GM23248 (cell line): ENCODE data around the gene PMFBP1. TPM values are rescaled to one million over a fixed set of nuclear protein-coding genes. Genes with fewer than 3 reads are reported as not detected.

Experiments
- DNase-seq: peaks from one replicate; pipeline ENCODE4 v3.0.0-alpha.2; 2015
- H2AFZ ChIP-seq: fragments of 200-600 bp; sonication (generic); 2 replicates; pipeline ENCODE4 v1.6.1; 2016; ENCODE audit warnings: antibody characterized with exemption
- H3F3A ChIP-seq: fragments of 200-600 bp; sonication (generic); 2 replicates; pipeline ENCODE4 v1.6.1; 2016; ENCODE audit warnings: mild to moderate bottlenecking, antibody characterized with exemption, mixed run types; ENCODE audit not compliant: insufficient read depth
- H3K27ac ChIP-seq: fragments of 200-600 bp; sonication (generic); 2 replicates; pipeline ENCODE4 v1.5.1; 2016; ENCODE audit warnings: mild to moderate bottlenecking
- H3K27me3 ChIP-seq: fragments of 200-600 bp; sonication (generic); replicated peaks from 2 replicates; pipeline ENCODE4 v1.6.1; 2016; ENCODE audit warnings: mild to moderate bottlenecking; ENCODE audit not compliant: insufficient read depth
- H3K36me3 ChIP-seq: fragments of 200-600 bp; sonication (generic); 2 replicates; pipeline ENCODE4 v1.6.1; 2016; ENCODE audit warnings: low read depth, mild to moderate bottlenecking
- H3K4me1 ChIP-seq: fragments of 200-600 bp; sonication (generic); 2 replicates; pipeline ENCODE4 v1.6.1; 2016; ENCODE audit warnings: mild to moderate bottlenecking; ENCODE audit not compliant: insufficient read depth
- H3K4me2 ChIP-seq: fragments of 200-600 bp; sonication (generic); one replicate; pipeline ENCODE4 v1.6.1; 2016; ENCODE audit warnings: mild to moderate bottlenecking; ENCODE audit not compliant: unreplicated experiment
- H3K4me3 ChIP-seq: fragments of 200-600 bp; sonication (generic); 2 replicates; pipeline ENCODE4 v1.5.1; 2016; ENCODE audit warnings: mild to moderate bottlenecking
- H3K79me2 ChIP-seq: fragments of 200-600 bp; sonication (generic); 2 replicates; pipeline ENCODE4 v1.6.1; 2016; ENCODE audit warnings: mild to moderate bottlenecking; ENCODE audit not compliant: insufficient read depth
- H3K9ac ChIP-seq: fragments of 200-600 bp; sonication (generic); 2 replicates; pipeline ENCODE4 v1.6.1; 2016; ENCODE audit warnings: mild to moderate bottlenecking
- H3K9me2 ChIP-seq: fragments of 200-600 bp; sonication (generic); 2 replicates; pipeline ENCODE4 v1.6.1; 2016; ENCODE audit warnings: mixed run types, mild to moderate bottlenecking, moderate library complexity; ENCODE audit not compliant: insufficient read depth
- H3K9me3 ChIP-seq: fragments of 200-600 bp; sonication (generic); one replicate; pipeline ENCODE4 v1.6.1; 2017; ENCODE audit warnings: low read depth
- H4K20me1 ChIP-seq: fragments of 200-600 bp; sonication (generic); 2 replicates; pipeline ENCODE4 v1.6.0; 2016; ENCODE audit not compliant: insufficient read depth
- EZH2 ChIP-seq: fragments of 200-600 bp; sonication (generic); IDR thresholded peaks from 2 replicates; pipeline ENCODE4 v1.6.1; 2018; ENCODE audit warnings: antibody characterized with exemption, mild to moderate bottlenecking; ENCODE audit not compliant: insufficient read depth, poor library complexity, severe bottlenecking
- EZH2phosphoT487 ChIP-seq: fragments of 200-600 bp; sonication (generic); IDR thresholded peaks from 2 replicates; pipeline ENCODE4 v1.6.1; 2018; ENCODE audit warnings: antibody characterized with exemption, moderate library complexity, mild to moderate bottlenecking, low read depth; ENCODE audit not compliant: insufficient read depth
- WGBS, 2 experiments: methylation state at CpG; one replicate each; pipeline ENCODE4 v1.1.6; 2015 to 2017; ENCODE audit warnings: low lambda C conversion rate in 2 of 2, low coverage in 1 of 2; ENCODE audit errors: missing lambda C conversion rate in 2 of 2; 5-methylcytosine and 5-hydroxymethylcytosine counted together
- in situ Hi-C: fragments of 300-500 bp; cut with MboI; formaldehyde crosslinking; loops from 2 replicates; pipeline ENCODE4 v1.15.0; 2020
- polyA plus RNA-seq: library from polyadenylated mRNA; unstranded; fragments of >200 nt; fragmentation: Nextera tagmentation; extraction: Ambion mirVana; gene quantifications from 2 replicates; pipeline ENCODE4 v1.2.1, GENCODE V29; 2016
- total RNA-seq: library from RNA; depleted of rRNA; stranded (reverse); fragments of >200 nt; shearing (Covaris generic); gene quantifications from 2 replicates; pipeline ENCODE4 v1.2.3, GENCODE V29; 2014

Gene PMFBP1
- total and polyA plus RNA-seq, 2 experiments from 2014 or later = not detected

GRCh38 chr16:72210072-72210471, 38.1 kb upstream of the PMFBP1 start:
- no peaks in the 10 kb centered on the region for H3K9me2 ChIP-seq
- no peaks in the 10 kb centered on the region for H3K79me2 ChIP-seq
- H3K9ac ChIP-seq = no peak overlapping the region
- H3K4me3 ChIP-seq = no peak overlapping the region
- in situ Hi-C loops = no loop called here
- no peak overlapping the region for H3K27ac ChIP-seq
- no peaks in the 10 kb centered on the region for H3K4me1 ChIP-seq
- no peak for DNase-seq
- H3K27me3 ChIP-seq = no peaks in the 10 kb centered on the region
- no peak overlapping the region for H2AFZ ChIP-seq
- no peaks in the 10 kb centered on the region for H3K9me3 ChIP-seq
- H4K20me1 ChIP-seq = no peaks in the 10 kb centered on the region
- H3F3A ChIP-seq = no peaks in the 10 kb centered on the region
- 96 to 97% methylated on average over 3 of the region's 3 CpGs for WGBS, 2 experiments
- no peaks in the 10 kb centered on the region for H3K36me3 ChIP-seq
- no peak for TF ChIP-seq EZH2phosphoT487
- no peak for TF ChIP-seq EZH2
- no peak overlapping the region for H3K4me2 ChIP-seq

GRCh38 chr16:72206299-72206698, 34.3 kb upstream of the PMFBP1 start:
- Histone ChIP-seq H3K4me2 (no peak overlapping the region), H3K27me3 (no peaks in the 10 kb centered on the region), H3K27ac (no peak overlapping the region), H4K20me1 (no peaks in the 10 kb centered on the region), H3K79me2 (no peaks in the 10 kb centered on the region), H3K9me3 (no peaks in the 10 kb centered on the region), H3K9me2 (no peaks in the 10 kb centered on the region), H3K36me3 (no peaks in the 10 kb centered on the region), H3K4me3 (no peak overlapping the region), H3K9ac (no peak overlapping the region), H2AFZ (no peak overlapping the region), H3K4me1 (peaks cover 8% of the 10 kb centered on the region; the same call in 1 of the 2 replicates), H3F3A (peaks cover 4% of the 10 kb centered on the region; the same call in 1 of the 2 replicates)
- no peak for DNase-seq
- 71 to 82% methylated on average over 3 of the region's 3 CpGs for WGBS, 2 experiments
- in situ Hi-C loops = no loop called here
- TF ChIP-seq EZH2 = no peak
- TF ChIP-seq EZH2phosphoT487 = no peak

DNA sequence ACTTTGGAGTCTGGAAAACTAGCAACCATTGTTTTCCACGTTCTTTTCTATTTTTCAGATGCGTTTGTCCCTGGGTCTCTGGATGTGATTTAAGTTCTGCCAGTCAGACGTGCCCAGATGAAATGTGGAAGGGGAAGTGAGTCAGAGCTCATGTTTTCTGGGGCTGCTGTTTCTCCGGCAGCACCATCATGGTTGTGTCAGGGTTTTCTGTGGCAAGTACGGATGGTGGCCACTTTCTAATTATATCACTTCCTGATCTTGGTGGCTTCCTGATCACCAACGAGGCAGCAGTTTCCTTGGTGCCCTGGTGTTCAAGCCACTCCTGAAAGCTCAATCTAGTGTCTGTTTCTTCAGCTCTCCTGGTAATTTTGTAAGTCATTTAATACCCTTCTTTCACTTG, 31.4 kb upstream of the PMFBP1 start:
- H3F3A ChIP-seq = peaks cover 4% of the 10 kb centered on the region; the same call in 1 of the 2 replicates
- in situ Hi-C loops = no loop called here
- WGBS, 2 experiments = 10 to 12% methylated on average over 6 of the region's 6 CpGs
- no peaks in the 10 kb centered on the region for H3K9me2 ChIP-seq
- peak overlapping the region; percentile 3; the same call in 1 of the 2 replicates for H3K4me3 ChIP-seq
- no peaks in the 10 kb centered on the region for H3K27me3 ChIP-seq
- peak; percentile 55 for DNase-seq
- no peaks in the 10 kb centered on the region for H4K20me1 ChIP-seq
- no peak overlapping the region for H3K27ac ChIP-seq
- peaks cover 9% of the 10 kb centered on the region; the same call in 1 of the 2 replicates for H3K4me1 ChIP-seq
- no peak overlapping the region for H3K4me2 ChIP-seq
- peak overlapping the region; percentile 40 for H2AFZ ChIP-seq
- H3K9me3 ChIP-seq = no peaks in the 10 kb centered on the region
- H3K9ac ChIP-seq = no peak overlapping the region
- TF ChIP-seq EZH2phosphoT487 (no peak), EZH2 (no peak)
- no peaks in the 10 kb centered on the region for H3K36me3 ChIP-seq
- H3K79me2 ChIP-seq = no peaks in the 10 kb centered on the region

DNA sequence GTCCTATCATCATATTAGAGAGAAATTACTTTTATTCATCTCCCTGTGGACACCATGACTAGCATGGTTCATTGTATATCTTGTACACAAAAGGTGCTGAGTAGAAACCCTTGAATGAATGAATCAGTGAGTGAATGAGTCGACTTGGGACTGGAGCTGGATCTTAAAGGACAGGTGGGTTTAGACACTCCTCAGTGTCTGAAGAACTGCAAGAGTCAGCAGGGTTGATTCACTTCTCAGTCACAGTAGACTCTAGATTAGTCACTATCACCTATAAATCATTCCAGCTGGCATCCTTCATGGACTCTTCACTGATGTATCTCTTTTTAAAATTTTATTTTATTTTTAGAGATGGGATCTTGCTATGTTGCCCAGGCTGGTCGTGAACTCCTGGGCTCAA, 30.1 kb upstream of the PMFBP1 start:
- no peak overlapping the region for H2AFZ ChIP-seq
- no peak overlapping the region for H3K4me2 ChIP-seq
- no peak overlapping the region for H3K4me3 ChIP-seq
- no peak overlapping the region for H3K27ac ChIP-seq
- in situ Hi-C loops = no loop called here
- no peaks in the 10 kb centered on the region for H4K20me1 ChIP-seq
- peak; percentile 34 for DNase-seq
- no peaks in the 10 kb centered on the region for H3K36me3 ChIP-seq
- peaks cover 15% of the 10 kb centered on the region; the same call in 1 of the 2 replicates for H3K4me1 ChIP-seq
- WGBS, 2 experiments = 59 to 66% methylated on average over 2 of the region's 2 CpGs
- H3K9me3 ChIP-seq = no peaks in the 10 kb centered on the region
- no peaks in the 10 kb centered on the region for H3K9me2 ChIP-seq
- H3K9ac ChIP-seq = no peak overlapping the region
- TF ChIP-seq EZH2phosphoT487 (no peak), EZH2 (no peak)
- H3K79me2 ChIP-seq = no peaks in the 10 kb centered on the region
- H3K27me3 ChIP-seq = no peaks in the 10 kb centered on the region
- peaks cover 4% of the 10 kb centered on the region; the same call in 1 of the 2 replicates for H3F3A ChIP-seq

GRCh38 chr16:72201387-72201786, 29.4 kb upstream of the PMFBP1 start:
- Histone ChIP-seq H3K4me3 (no peak overlapping the region), H4K20me1 (no peaks in the 10 kb centered on the region), H3K27ac (no peak overlapping the region), H3K36me3 (no peaks in the 10 kb centered on the region), H3K9me3 (no peaks in the 10 kb centered on the region), H3K79me2 (no peaks in the 10 kb centered on the region), H2AFZ (no peak overlapping the region), H3K9ac (no peak overlapping the region), H3K27me3 (no peaks in the 10 kb centered on the region), H3F3A (peaks cover 4% of the 10 kb centered on the region; the same call in 1 of the 2 replicates), H3K4me2 (no peak overlapping the region), H3K9me2 (no peaks in the 10 kb centered on the region), H3K4me1 (peaks cover 15% of the 10 kb centered on the region; the same call in 1 of the 2 replicates)
- no peak for DNase-seq
- in situ Hi-C loops = no loop called here
- TF ChIP-seq EZH2phosphoT487 (no peak), EZH2 (no peak)
- WGBS, 2 experiments = 94 to 98% methylated on average over 2 of the region's 2 CpGs
